Spinal cord (tissue), 10 donors: ENCODE measurements around the gene RBP3. TPM values are rescaled to one million over a fixed set of nuclear protein-coding genes. Genes with fewer than 3 reads are reported as not detected.
A peak's percentile ranks its signal among the peaks of the same experiment; 100 is the strongest.

Experiments
- DNase-seq, 6 donors: peaks; one replicate each; pipeline versions ENCODE4 v3.0.0 to v3.0.0-alpha.2; 2013 to 2015; ENCODE audit warnings: low spot score in 6 of 6, low read depth in 4 of 6
- H3K27ac ChIP-seq: one replicate; pipeline ENCODE4 v1.5.1; 2013; ENCODE audit warnings: low read depth, low read length, control low read depth
- H3K27me3 ChIP-seq: one replicate; pipeline ENCODE4 v1.6.1; 2013; ENCODE audit warnings: low read length; ENCODE audit not compliant: control insufficient read depth, insufficient read depth
- H3K36me3 ChIP-seq: one replicate; pipeline ENCODE4 v1.6.1; 2013; ENCODE audit warnings: low read length; ENCODE audit not compliant: control insufficient read depth, insufficient read depth
- H3K4me1 ChIP-seq: one replicate; pipeline ENCODE4 v1.6.1; 2013; ENCODE audit warnings: low read length; ENCODE audit not compliant: control insufficient read depth, insufficient read depth
- H3K4me3 ChIP-seq: one replicate; pipeline ENCODE4 v1.5.1; 2013; ENCODE audit warnings: low read depth, low read length, control low read depth
- H3K9me3 ChIP-seq: one replicate; pipeline ENCODE4 v1.6.1; 2013; ENCODE audit warnings: low read length; ENCODE audit not compliant: control insufficient read depth, insufficient read depth
- WGBS: methylation state at CpG from one replicate; pipeline ENCODE4 v1.1.5; 2013; ENCODE audit warnings: missing lambda C conversion rate; ENCODE audit not compliant: insufficient coverage; 5-methylcytosine and 5-hydroxymethylcytosine counted together
- polyA plus RNA-seq, 2 donors: library from polyadenylated mRNA; unstranded; fragments of 120-200 nt; gene quantifications; one replicate each; pipeline ENCODE4 v1.2.1, GENCODE V29; 2013; ENCODE audit not compliant: insufficient read length in 2 of 2
- total RNA-seq, 2 donors: library from RNA; depleted of rRNA in 1 of 2; stranded (reverse); fragments of 120-200 nt in 1 of 2; fragments of >200 nt in 1 of 2; gene quantifications; one replicate each; pipeline versions ENCODE4 v1.2.3 to v1.2.4, GENCODE V29; 2013 to 2014
- donor health status: healthy.

The RBP3 gene
- total and polyA plus RNA-seq, 4 donors: 0.29 to 0.41 TPM; not detected in 2

DNA sequence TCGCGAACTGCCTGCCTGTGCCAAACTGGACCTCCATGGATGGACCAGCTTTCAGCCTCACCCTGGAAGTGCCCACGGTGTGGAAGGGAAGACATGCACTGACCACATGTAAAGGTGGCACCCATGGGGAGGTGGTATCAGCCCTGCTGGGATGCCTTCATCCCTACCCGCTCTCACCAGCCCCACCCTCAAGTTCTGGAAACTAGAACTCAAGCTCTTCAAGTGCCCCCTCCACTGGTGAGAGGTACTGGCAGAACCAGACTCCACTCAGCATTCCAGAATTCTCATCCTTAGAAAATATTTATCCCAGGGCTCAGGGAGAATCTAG, 30.0 kb downstream of the RBP3 start:
- Histone ChIP-seq H3K27ac (peak overlapping the region; percentile 10), H3K4me3 (no peak overlapping the region)
- WGBS: 86% methylated on average over 3 of the region's 4 CpGs

GRCh38 chr10:47378606-47379444, 30.7 kb downstream of the RBP3 start:
- Histone ChIP-seq H3K27ac (no peak overlapping the region), H3K4me3 (no peak overlapping the region), H3K36me3 (no peaks in the 10 kb centered on the region), H3K4me1 (peaks cover 38% of the 10 kb centered on the region), H3K9me3 (no peaks in the 10 kb centered on the region), H3K27me3 (no peaks in the 10 kb centered on the region)
- peak in 1 of 6 donors; percentile 42 for DNase-seq
- WGBS: 80% methylated on average over 11 of the region's 15 CpGs

More for the DNA sequence above, 30.0 kb downstream of the RBP3 start:
- no peaks in the 10 kb centered on the region for H3K36me3 ChIP-seq
- no peaks in the 10 kb centered on the region for H3K9me3 ChIP-seq
- peaks cover 37% of the 10 kb centered on the region for H3K4me1 ChIP-seq
- H3K27me3 ChIP-seq: no peaks in the 10 kb centered on the region
- DNase-seq: no peak

DNA sequence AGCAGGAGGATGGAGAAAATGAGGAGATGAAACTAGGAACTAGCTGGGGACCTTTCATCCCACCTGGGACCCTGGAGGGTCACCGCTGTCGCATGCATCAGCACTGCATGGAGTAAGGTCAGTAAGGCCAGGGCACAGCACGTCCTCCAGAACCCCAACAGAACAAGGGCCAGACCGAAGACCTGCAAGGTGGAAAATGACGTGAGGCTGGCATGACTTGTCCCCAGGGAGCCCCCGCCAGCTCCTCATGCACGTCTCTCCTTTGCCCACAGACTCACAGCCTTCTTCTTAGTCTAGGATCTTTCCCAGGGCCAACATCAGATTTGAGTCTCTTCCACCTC, 31.3 kb downstream of the RBP3 start:
- no peak for DNase-seq
- Histone ChIP-seq H3K27ac (peak overlapping the region; percentile 37), H3K9me3 (no peaks in the 10 kb centered on the region), H3K4me3 (no peak overlapping the region), H3K27me3 (no peaks in the 10 kb centered on the region), H3K4me1 (peaks cover 41% of the 10 kb centered on the region), H3K36me3 (no peaks in the 10 kb centered on the region)
- WGBS: 81% methylated on average over 7 of the region's 7 CpGs

GRCh38 chr10:47379901-47380300, 31.7 kb downstream of the RBP3 start:
- Histone ChIP-seq H3K27me3 (no peaks in the 10 kb centered on the region), H3K4me3 (no peak overlapping the region), H3K36me3 (no peaks in the 10 kb centered on the region), H3K9me3 (no peaks in the 10 kb centered on the region), H3K27ac (peak overlapping the region; percentile 37), H3K4me1 (peaks cover 38% of the 10 kb centered on the region)
- 61% methylated on average over 10 of the region's 11 CpGs for WGBS
- peak in 2 of 6 donors; percentile 29 to 66 for DNase-seq

DNA sequence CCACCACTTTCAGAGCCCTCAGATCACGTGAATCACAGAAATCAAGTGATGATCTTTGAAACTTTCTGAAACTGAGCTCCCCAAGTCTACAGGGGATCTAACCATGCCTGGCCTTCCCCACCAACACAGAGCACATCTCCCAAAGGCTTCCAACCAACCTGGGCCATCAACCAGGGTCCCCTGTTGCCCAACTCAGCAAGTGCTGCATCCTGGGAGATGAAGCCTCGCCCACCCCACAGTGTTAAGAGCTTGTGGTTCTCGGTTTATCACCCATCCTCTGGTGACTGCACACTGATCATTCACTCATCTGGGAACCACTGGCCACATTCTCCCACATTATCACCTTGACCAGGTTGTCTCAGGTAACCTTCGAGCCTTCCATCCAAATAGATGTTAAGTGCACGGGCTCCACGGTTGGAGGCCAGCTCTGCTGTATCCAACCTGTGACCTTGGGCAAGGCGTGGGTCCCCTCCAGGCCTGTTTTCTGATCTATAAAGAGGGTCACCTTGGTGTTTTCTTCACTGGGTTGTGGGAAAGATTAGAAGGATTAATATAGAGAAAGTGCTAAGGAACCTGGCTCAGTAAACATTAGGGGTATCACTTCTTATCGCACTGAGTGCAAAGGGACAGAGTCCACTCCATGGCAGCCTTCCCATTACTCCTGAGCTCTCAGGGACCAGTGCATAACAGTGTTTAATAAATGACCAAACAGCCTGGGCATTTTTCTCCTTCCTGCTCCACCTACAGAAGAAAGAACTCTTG, 32.4 kb downstream of the RBP3 start:
- Histone ChIP-seq H3K27me3 (no peaks in the 10 kb centered on the region), H3K36me3 (no peaks in the 10 kb centered on the region), H3K27ac (no peak overlapping the region), H3K4me1 (peaks cover 34% of the 10 kb centered on the region), H3K9me3 (no peaks in the 10 kb centered on the region), H3K4me3 (no peak overlapping the region)
- WGBS: 69% methylated on average over 8 of the region's 8 CpGs
- no peak for DNase-seq

- Histone ChIP-seq H3K27me3 (no peaks in the 10 kb centered on the region), H3K4me1 (peaks cover 34% of the 10 kb centered on the region), H3K27ac (no peak overlapping the region), H3K36me3 (no peaks in the 10 kb centered on the region), H3K9me3 (no peaks in the 10 kb centered on the region), H3K4me3 (no peak overlapping the region)
- DNase-seq: no peak
- WGBS: 91% methylated on average over 1 of the region's 1 CpG
Observed at GRCh38 chr10:47381103-47381395, 32.9 kb downstream of the RBP3 start.

DNA sequence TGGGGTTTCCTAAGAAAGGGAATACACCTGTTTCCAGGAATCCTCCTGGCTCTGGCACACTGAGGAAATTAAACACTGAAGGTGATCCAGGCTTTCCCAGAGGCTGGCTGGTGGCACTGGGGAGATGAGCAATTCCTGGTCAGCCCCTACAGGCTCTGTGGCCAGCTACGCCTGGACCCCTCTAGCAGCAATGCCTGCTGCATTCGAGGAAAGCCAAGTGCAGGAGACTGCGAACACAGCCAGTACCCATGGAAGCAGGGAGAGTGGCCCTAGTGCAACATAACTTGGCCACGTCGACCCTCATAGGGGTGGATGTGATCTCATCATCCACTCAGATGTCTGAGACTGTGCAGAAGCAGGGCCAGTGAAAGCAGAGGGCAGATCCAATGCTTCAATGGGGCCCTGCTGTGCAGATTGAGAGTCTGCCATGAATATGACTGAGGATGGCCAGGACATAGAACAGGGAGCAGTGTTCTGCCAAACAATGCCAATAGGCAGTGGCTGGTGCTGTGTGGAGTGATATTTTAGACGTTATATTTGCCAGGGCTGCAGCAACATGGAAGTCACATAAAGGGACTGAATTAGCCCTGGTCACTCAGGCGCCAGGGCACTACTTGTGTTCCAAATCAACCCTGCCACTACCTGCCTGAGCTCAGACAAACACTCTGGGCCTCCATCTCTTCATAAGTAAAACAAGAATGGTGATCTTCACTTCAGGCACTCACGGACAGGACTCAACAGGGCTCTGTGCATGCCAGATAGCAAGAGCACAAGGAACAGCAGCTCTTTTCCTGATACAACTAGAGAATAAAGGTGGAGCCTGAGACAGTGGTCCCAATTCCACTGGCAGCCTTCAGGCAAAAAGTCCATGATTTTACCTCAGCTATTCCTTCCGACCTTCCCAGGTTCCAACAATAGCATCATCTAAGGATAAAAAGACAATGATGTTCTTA, 33.5 kb downstream of the RBP3 start:
- peaks cover 34% of the 10 kb centered on the region for H3K4me1 ChIP-seq
- no peaks in the 10 kb centered on the region for H3K36me3 ChIP-seq
- no peaks in the 10 kb centered on the region for H3K9me3 ChIP-seq
- peak in 1 of 6 donors; percentile 23 for DNase-seq
- no peaks in the 10 kb centered on the region for H3K27me3 ChIP-seq
- 68% methylated on average over 8 of the region's 9 CpGs for WGBS
- no peak overlapping the region for H3K4me3 ChIP-seq
- H3K27ac ChIP-seq: no peak overlapping the region

- Histone ChIP-seq H3K27ac (no peak overlapping the region), H3K9me3 (no peaks in the 10 kb centered on the region), H3K27me3 (no peaks in the 10 kb centered on the region), H3K36me3 (no peaks in the 10 kb centered on the region), H3K4me3 (peak overlapping the region; percentile 52), H3K4me1 (peaks cover 22% of the 10 kb centered on the region)
- peak in 1 of 6 donors; percentile 70 for DNase-seq
- WGBS: 3% methylated on average over 8 of the region's 9 CpGs
Observed at GRCh38 chr10:47383261-47384147, 35.3 kb downstream of the RBP3 start.
